ENCODE results near the gene IL17RC. TPM values are rescaled to one million over a fixed set of nuclear protein-coding genes. Genes with fewer than 3 reads are reported as not detected.

The IL17RC gene
- total RNA-seq, 4 donors from 2014 or later: 9.7 to 63.7 (median 33.9) TPM

- no peaks in the 10 kb centered on the region for H3K36me3 ChIP-seq
- H3K9me3 ChIP-seq: no peaks in the 10 kb centered on the region
- H3K27ac ChIP-seq: no peak overlapping the region
- no peaks in the 10 kb centered on the region for H3K27me3 ChIP-seq
- intact Hi-C loops (cut with DNase I; ENCODE audit: low total_unique reads): loop anchor here (5.0 kb wide), 1 partner anchor 60 kb away; no protein-coding TSS in a partner anchor
- no peak for DNase-seq
- TF ChIP-seq POLR2A (IDR thresholded peaks at IDR 0.05): no peak
- TF ChIP-seq, protein P1, sequence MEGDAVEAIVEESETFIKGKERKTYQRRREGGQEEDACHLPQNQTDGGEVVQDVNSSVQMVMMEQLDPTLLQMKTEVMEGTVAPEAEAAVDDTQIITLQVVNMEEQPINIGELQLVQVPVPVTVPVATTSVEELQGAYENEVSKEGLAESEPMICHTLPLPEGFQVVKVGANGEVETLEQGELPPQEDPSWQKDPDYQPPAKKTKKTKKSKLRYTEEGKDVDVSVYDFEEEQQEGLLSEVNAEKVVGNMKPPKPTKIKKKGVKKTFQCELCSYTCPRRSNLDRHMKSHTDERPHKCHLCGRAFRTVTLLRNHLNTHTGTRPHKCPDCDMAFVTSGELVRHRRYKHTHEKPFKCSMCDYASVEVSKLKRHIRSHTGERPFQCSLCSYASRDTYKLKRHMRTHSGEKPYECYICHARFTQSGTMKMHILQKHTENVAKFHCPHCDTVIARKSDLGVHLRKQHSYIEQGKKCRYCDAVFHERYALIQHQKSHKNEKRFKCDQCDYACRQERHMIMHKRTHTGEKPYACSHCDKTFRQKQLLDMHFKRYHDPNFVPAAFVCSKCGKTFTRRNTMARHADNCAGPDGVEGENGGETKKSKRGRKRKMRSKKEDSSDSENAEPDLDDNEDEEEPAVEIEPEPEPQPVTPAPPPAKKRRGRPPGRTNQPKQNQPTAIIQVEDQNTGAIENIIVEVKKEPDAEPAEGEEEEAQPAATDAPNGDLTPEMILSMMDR (IDR thresholded peaks at IDR 0.05): no peak
- H3K4me3 ChIP-seq: no peak overlapping the region
- H3K4me1 ChIP-seq: no peaks in the 10 kb centered on the region
Measured at GRCh38 chr3:9957214-9957613, 40.3 kb downstream of the IL17RC start.

- TF ChIP-seq, protein P1 (IDR thresholded peaks at IDR 0.05): no peak
- TF ChIP-seq POLR2A (IDR thresholded peaks at IDR 0.05): no peak
- no peak overlapping the region for H3K4me3 ChIP-seq
- H3K36me3 ChIP-seq: no peaks in the 10 kb centered on the region
- no peaks in the 10 kb centered on the region for H3K9me3 ChIP-seq
- no peak overlapping the region for H3K27ac ChIP-seq
- no peaks in the 10 kb centered on the region for H3K4me1 ChIP-seq
- intact Hi-C loops (cut with DNase I; ENCODE audit: low total_unique reads): no loop called here
- DNase-seq: no peak
- no peaks in the 10 kb centered on the region for H3K27me3 ChIP-seq
Measured at GRCh38 chr3:9965200-9965875, 48.4 kb downstream of the IL17RC start.

GRCh38 chr3:9966841-9967240 lies 49.9 kb downstream of the IL17RC start:
- Histone ChIP-seq H3K27ac (no peak overlapping the region), H3K27me3 (no peaks in the 10 kb centered on the region), H3K4me3 (no peak overlapping the region), H3K9me3 (no peaks in the 10 kb centered on the region), H3K4me1 (no peaks in the 10 kb centered on the region), H3K36me3 (no peaks in the 10 kb centered on the region)
- TF ChIP-seq, protein P1 (IDR thresholded peaks at IDR 0.05): no peak
- TF ChIP-seq POLR2A (IDR thresholded peaks at IDR 0.05): no peak
- intact Hi-C loops (cut with DNase I; ENCODE audit: low total_unique reads): no loop called here
- DNase-seq: no peak

DNA sequence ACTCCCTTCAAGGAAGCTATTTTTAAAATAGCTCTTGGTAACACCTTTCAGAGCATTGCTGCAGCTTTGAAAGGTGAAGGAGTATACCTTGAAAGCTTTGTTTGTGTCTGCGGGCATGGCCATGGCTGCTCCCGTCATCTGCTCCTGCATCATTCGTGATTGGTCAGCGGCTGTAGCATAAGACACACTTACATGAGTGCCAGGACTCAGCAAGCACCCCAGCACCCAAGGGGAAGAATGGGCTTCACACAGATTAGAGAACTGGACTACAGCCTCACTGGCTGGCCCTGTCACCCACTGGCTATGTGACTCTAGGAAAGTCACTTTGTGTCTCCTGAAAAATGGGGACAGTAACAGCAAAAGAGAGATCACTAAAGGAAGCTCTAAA lies 52.7 kb downstream of the IL17RC start:
- no peaks in the 10 kb centered on the region for H3K9me3 ChIP-seq
- intact Hi-C loops (cut with DNase I; ENCODE audit: low total_unique reads): no loop called here
- no peaks in the 10 kb centered on the region for H3K36me3 ChIP-seq
- DNase-seq: no peak
- H3K27ac ChIP-seq: no peak overlapping the region
- H3K4me3 ChIP-seq: no peak overlapping the region
- no peak for TF ChIP-seq POLR2A (IDR thresholded peaks at IDR 0.05)
- TF ChIP-seq, protein P1 (IDR thresholded peaks at IDR 0.05): no peak
- H3K27me3 ChIP-seq: no peaks in the 10 kb centered on the region
- no peaks in the 10 kb centered on the region for H3K4me1 ChIP-seq

GRCh38 chr3:9970020-9970652 lies 53.2 kb downstream of the IL17RC start:
- Histone ChIP-seq H3K27ac (no peak overlapping the region), H3K9me3 (no peaks in the 10 kb centered on the region), H3K27me3 (no peaks in the 10 kb centered on the region), H3K36me3 (no peaks in the 10 kb centered on the region), H3K4me1 (no peaks in the 10 kb centered on the region), H3K4me3 (no peak overlapping the region)
- no peak for DNase-seq
- intact Hi-C loops (cut with DNase I; ENCODE audit: low total_unique reads): no loop called here
- TF ChIP-seq POLR2A (IDR thresholded peaks at IDR 0.05): no peak
- TF ChIP-seq, protein P1 (IDR thresholded peaks at IDR 0.05): no peak
